H9 (cell line): ENCODE results near the gene SNORC. TPM values are rescaled to one million over a fixed set of nuclear protein-coding genes. Genes with fewer than 3 reads are reported as not detected.

Source experiments
- DNase-seq: peaks from one replicate; pipeline ENCODE4 v3.0.0-alpha.2; 2017
- H2AFZ ChIP-seq: one replicate; pipeline ENCODE4 v1.6.1; 2013; ENCODE audit warnings: mild to moderate bottlenecking, low read length, control low read depth, moderate library complexity
- H2AK5ac ChIP-seq: 2 replicates; pipeline ENCODE4 v1.6.1; 2013; ENCODE audit warnings: low read length, control low read depth, mixed read lengths; ENCODE audit not compliant: insufficient read length
- H2BK120ac ChIP-seq: one replicate; pipeline ENCODE4 v1.6.1; 2013; ENCODE audit warnings: low read depth, mild to moderate bottlenecking, low read length, control low read depth, inconsistent platforms; ENCODE audit not compliant: poor library complexity, severe bottlenecking
- H2BK12ac ChIP-seq: 2 replicates; pipeline ENCODE4 v1.6.1; 2013; ENCODE audit warnings: low read length, control low read depth, mixed read lengths, low read depth; ENCODE audit not compliant: insufficient read length
- H2BK15ac ChIP-seq: 2 replicates; pipeline ENCODE4 v1.6.1; 2013; ENCODE audit warnings: low read depth, low read length, control low read depth
- H2BK20ac ChIP-seq: one replicate; pipeline ENCODE4 v1.6.1; 2013; ENCODE audit warnings: low read depth, mild to moderate bottlenecking, low read length, control low read depth, inconsistent platforms; ENCODE audit not compliant: poor library complexity, severe bottlenecking
- H2BK5ac ChIP-seq: 2 replicates; pipeline ENCODE4 v1.6.1; 2013; ENCODE audit warnings: low read length, control low read depth, mixed read lengths; ENCODE audit not compliant: insufficient read length
- H3K14ac ChIP-seq: 2 replicates; pipeline ENCODE4 v1.6.1; 2013; ENCODE audit warnings: low read length, control low read depth; ENCODE audit not compliant: insufficient read depth
- H3K18ac ChIP-seq: 2 replicates; pipeline ENCODE4 v1.6.1; 2013; ENCODE audit warnings: low read depth, mild to moderate bottlenecking, mixed read lengths, low read length, control low read depth; ENCODE audit not compliant: insufficient read length
- H3K23ac ChIP-seq: 2 replicates; pipeline ENCODE4 v1.6.1; 2013; ENCODE audit warnings: low read length, control low read depth, mixed read lengths, low read depth; ENCODE audit not compliant: insufficient read length
- H3K23me2 ChIP-seq: 2 replicates; pipeline ENCODE4 v1.6.1; 2013; ENCODE audit warnings: low read depth, mild to moderate bottlenecking, mixed read lengths, low read length, control low read depth; ENCODE audit not compliant: insufficient read length, poor library complexity, severe bottlenecking
- H3K27ac ChIP-seq: 2 replicates; pipeline ENCODE4 v1.5.1; 2013; ENCODE audit warnings: low read length, control low read depth, mixed read lengths, low read depth; ENCODE audit not compliant: insufficient read length
- H3K27me3 ChIP-seq: 2 replicates; pipeline ENCODE4 v1.6.1; 2013; ENCODE audit warnings: low read length, control low read depth, inconsistent platforms; ENCODE audit not compliant: insufficient read depth
- H3K4ac ChIP-seq: 2 replicates; pipeline ENCODE4 v1.6.1; 2013; ENCODE audit warnings: low read depth, mild to moderate bottlenecking, control low read depth, inconsistent platforms, low read length, moderate library complexity
- H3K4me1 ChIP-seq: 2 replicates; pipeline ENCODE4 v1.6.1; 2013; ENCODE audit warnings: low read length, control low read depth, inconsistent platforms; ENCODE audit not compliant: insufficient read depth
- H3K4me2 ChIP-seq: 2 replicates; pipeline ENCODE4 v1.6.1; 2013; ENCODE audit warnings: low read length, control low read depth, mixed read lengths; ENCODE audit not compliant: insufficient read length, insufficient read depth
- H3K56ac ChIP-seq: 2 replicates; pipeline ENCODE4 v1.6.1; 2013; ENCODE audit warnings: low read depth, mild to moderate bottlenecking, mixed read lengths, low read length, control low read depth; ENCODE audit not compliant: insufficient read length
- H3K79me1 ChIP-seq: 2 replicates; pipeline ENCODE4 v1.6.1; 2013; ENCODE audit warnings: low read depth, mild to moderate bottlenecking, moderate library complexity, low read length, control low read depth, inconsistent platforms; ENCODE audit not compliant: insufficient read depth, poor library complexity, severe bottlenecking
- H3K79me2 ChIP-seq: 2 replicates; pipeline ENCODE4 v1.6.1; 2013; ENCODE audit warnings: low read length, control low read depth, inconsistent platforms; ENCODE audit not compliant: insufficient read depth
- H3K9ac ChIP-seq: 2 replicates; pipeline ENCODE4 v1.6.1; 2013; ENCODE audit warnings: low read length, control low read depth, mixed read lengths; ENCODE audit not compliant: insufficient read length; ENCODE audit errors: extremely low read depth
- H3K9me3 ChIP-seq: one replicate; pipeline ENCODE4 v1.6.1; 2013; ENCODE audit warnings: low read depth, low read length, inconsistent platforms; ENCODE audit not compliant: control insufficient read depth
- H3T11ph ChIP-seq: one replicate; pipeline ENCODE4 v1.6.1; 2013; ENCODE audit warnings: mild to moderate bottlenecking, low read length, control low read depth, inconsistent platforms
- H4K20me1 ChIP-seq: one replicate; pipeline ENCODE4 v1.6.1; 2013; ENCODE audit not compliant: control insufficient read depth, insufficient read length, insufficient read depth
- H4K5ac ChIP-seq: 2 replicates; pipeline ENCODE4 v1.6.1; 2013; ENCODE audit warnings: low read depth, mild to moderate bottlenecking, mixed read lengths, low read length, control low read depth; ENCODE audit not compliant: insufficient read length
- H4K8ac ChIP-seq: replicated peaks from 2 replicates; pipeline ENCODE4 v1.6.1; 2013; ENCODE audit warnings: low read length, control low read depth, mixed read lengths, low read depth; ENCODE audit not compliant: insufficient read length
- H4K91ac ChIP-seq: 2 replicates; pipeline ENCODE4 v1.6.1; 2013; ENCODE audit warnings: low read depth, mild to moderate bottlenecking, moderate library complexity, mixed read lengths, low read length, control low read depth; ENCODE audit not compliant: insufficient read length
- H3K27ac Mint-ChIP-seq, 3 experiments: 2 replicates in 2 of 3; 3 replicates in 1 of 3; pipeline ENCODE4 v1.8.0; 2020 to 2021; ENCODE audit warnings: mixed read lengths in 3 of 3, mild to moderate bottlenecking in 1 of 3, moderate library complexity in 1 of 3
- H3K27me3 Mint-ChIP-seq: 2 replicates; pipeline ENCODE4 v1.8.0; 2021; ENCODE audit warnings: low read depth, mild to moderate bottlenecking, moderate library complexity, mixed read lengths
- H3K36me3 Mint-ChIP-seq, 3 experiments: 2 replicates in 2 of 3; 3 replicates in 1 of 3; pipeline ENCODE4 v1.8.0; 2020 to 2021; ENCODE audit warnings: low read depth in 3 of 3, mixed read lengths in 3 of 3; ENCODE audit not compliant: insufficient read depth in 1 of 3
- H3K4me1 Mint-ChIP-seq, 2 experiments: 2 replicates each; pipeline ENCODE4 v1.8.0; 2020; ENCODE audit warnings: mixed read lengths in 2 of 2
- H3K4me3 Mint-ChIP-seq, 2 experiments: 2 replicates in 1 of 2; 3 replicates in 1 of 2; pipeline ENCODE4 v1.8.0; 2020 to 2021; ENCODE audit warnings: mild to moderate bottlenecking in 2 of 2, mixed read lengths in 2 of 2, moderate library complexity in 1 of 2
- H3K9me3 Mint-ChIP-seq, 2 experiments: 2 replicates in 1 of 2; 3 replicates in 1 of 2; pipeline ENCODE4 v1.8.0; 2020; ENCODE audit warnings: mild to moderate bottlenecking in 2 of 2, mixed read lengths in 2 of 2, moderate library complexity in 1 of 2
- WGBS: extraction: QIAGEN DNeasy Blood & Tissue Kit; methylation state at CpG from one replicate; pipeline ENCODE4 v1.1.7; 2013; ENCODE audit warnings: missing lambda C conversion rate, low lambda C conversion rate, mixed read lengths; ENCODE audit not compliant: insufficient read length; ENCODE audit errors: extremely low coverage; 5-methylcytosine and 5-hydroxymethylcytosine counted together
- total RNA-seq: library from RNA; stranded (reverse); gene quantifications from 2 replicates; pipeline ENCODE4 v1.2.1, GENCODE V29; 2021
- TF ChIP-seq, protein P1 (sequence below): fragments of 200-600 bp; sonication (generic); conservative IDR thresholded peaks from 3 replicates; pipeline ENCODE4 v1.8.0; 2021; ENCODE audit warnings: antibody characterized with exemption, mild to moderate bottlenecking

The SNORC gene
- total RNA-seq, 1 experiment from 2014 or later, result 1.1 TPM

DNA sequence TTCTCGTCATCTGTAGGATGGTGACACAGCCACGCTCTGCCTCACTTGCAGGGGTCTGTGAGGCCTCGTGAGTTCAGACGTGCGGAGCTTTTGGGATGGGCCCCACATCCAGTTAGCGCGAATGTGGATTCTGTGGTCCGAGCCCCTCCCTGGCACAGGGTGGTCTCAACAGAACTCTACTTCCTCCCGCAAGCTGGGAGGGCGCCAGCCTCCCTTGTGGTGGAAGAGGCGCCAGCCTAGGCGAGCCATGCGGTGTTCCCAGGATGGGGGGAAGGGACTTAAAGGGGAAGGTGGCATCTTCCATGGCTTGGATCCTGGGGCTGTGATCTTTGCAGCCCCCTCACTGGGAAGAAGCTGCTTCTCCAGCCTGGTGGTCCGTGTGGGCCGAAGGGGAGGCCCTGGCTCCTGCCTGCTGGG is 1.4 kb downstream of the SNORC start:
- Mint-ChIP-seq H3K4me3 (no peak overlapping the region), H3K36me3 (no peaks in the 10 kb centered on the region; a peak in 1 of 7 replicates), H3K9me3 (no peaks in the 10 kb centered on the region; a peak in 1 of 5 replicates), H3K27ac (no peak overlapping the region), H3K4me1 (peaks cover 0 to 11% of the 10 kb centered on the region in 2 experiments; a peak in 2 of 4 replicates), H3K27me3 (peaks cover 16% of the 10 kb centered on the region)
- Histone ChIP-seq H3K79me1 (no peaks in the 10 kb centered on the region), H2AK5ac (no peak overlapping the region), H3K4ac (no peak overlapping the region), H3K23me2 (peaks cover 3% of the 10 kb centered on the region), H2AFZ (no peak overlapping the region), H2BK5ac (no peak overlapping the region), H2BK15ac (no peak overlapping the region), H3K27me3 (no peaks in the 10 kb centered on the region; the same call in 1 of the 2 replicates), H3K27ac (no peak overlapping the region), H3K4me1 (no peaks in the 10 kb centered on the region), H3T11ph (no peak overlapping the region), H3K23ac (no peak overlapping the region), H3K79me2 (no peaks in the 10 kb centered on the region), H4K5ac (no peak overlapping the region), H2BK20ac (no peak overlapping the region), H3K18ac (no peak overlapping the region), H3K9ac (no peak overlapping the region), H3K14ac (no peak overlapping the region), H3K9me3 (no peaks in the 10 kb centered on the region), H4K8ac (no peak overlapping the region), H2BK120ac (no peak overlapping the region), H3K56ac (no peak overlapping the region), H4K91ac (no peak overlapping the region), H3K4me2 (no peak overlapping the region), H4K20me1 (no peaks in the 10 kb centered on the region), H2BK12ac (no peak overlapping the region)
- TF ChIP-seq, protein P1, sequence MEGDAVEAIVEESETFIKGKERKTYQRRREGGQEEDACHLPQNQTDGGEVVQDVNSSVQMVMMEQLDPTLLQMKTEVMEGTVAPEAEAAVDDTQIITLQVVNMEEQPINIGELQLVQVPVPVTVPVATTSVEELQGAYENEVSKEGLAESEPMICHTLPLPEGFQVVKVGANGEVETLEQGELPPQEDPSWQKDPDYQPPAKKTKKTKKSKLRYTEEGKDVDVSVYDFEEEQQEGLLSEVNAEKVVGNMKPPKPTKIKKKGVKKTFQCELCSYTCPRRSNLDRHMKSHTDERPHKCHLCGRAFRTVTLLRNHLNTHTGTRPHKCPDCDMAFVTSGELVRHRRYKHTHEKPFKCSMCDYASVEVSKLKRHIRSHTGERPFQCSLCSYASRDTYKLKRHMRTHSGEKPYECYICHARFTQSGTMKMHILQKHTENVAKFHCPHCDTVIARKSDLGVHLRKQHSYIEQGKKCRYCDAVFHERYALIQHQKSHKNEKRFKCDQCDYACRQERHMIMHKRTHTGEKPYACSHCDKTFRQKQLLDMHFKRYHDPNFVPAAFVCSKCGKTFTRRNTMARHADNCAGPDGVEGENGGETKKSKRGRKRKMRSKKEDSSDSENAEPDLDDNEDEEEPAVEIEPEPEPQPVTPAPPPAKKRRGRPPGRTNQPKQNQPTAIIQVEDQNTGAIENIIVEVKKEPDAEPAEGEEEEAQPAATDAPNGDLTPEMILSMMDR, result no peak
- DNase-seq, result no peak
- no CpG with 5 or more reads among the region's 15 CpGs for WGBS
